Neutrophil (primary cell): ENCODE data around the gene PPP2R2D.

Experiments
- H3K27ac ChIP-seq: fragments of 200-600 bp; sonication (generic); 2 replicates; pipeline ENCODE4 v1.5.1; 2016; ENCODE audit warnings: mild to moderate bottlenecking, moderate library complexity
- H3K27me3 ChIP-seq: fragments of 200-600 bp; sonication (generic); 2 replicates; pipeline ENCODE4 v1.6.0; 2016; ENCODE audit warnings: mild to moderate bottlenecking
- H3K36me3 ChIP-seq: fragments of 200-600 bp; sonication (generic); 2 replicates; pipeline ENCODE4 v1.5.1; 2017
- H3K4me1 ChIP-seq, 2 experiments: fragments of 200-600 bp in 1 of 2; sonication (generic) in 1 of 2; 1 replicate in 1 of 2; 2 replicates in 1 of 2; pipeline versions ENCODE4 v1.5.1 to v1.6.1; 2013 to 2016; ENCODE audit warnings: low read depth in 1 of 2, low read length in 1 of 2, mild to moderate bottlenecking in 1 of 2, moderate library complexity in 1 of 2; ENCODE audit not compliant: control insufficient read depth in 1 of 2, insufficient read depth in 1 of 2
- H3K4me3 ChIP-seq, 2 experiments: fragments of 200-600 bp in 1 of 2; sonication (generic) in 1 of 2; 1 replicate in 1 of 2; 2 replicates in 1 of 2; pipeline ENCODE4 v1.5.1; 2013 to 2016; ENCODE audit warnings: low read depth in 1 of 2, low read length in 1 of 2, mild to moderate bottlenecking in 1 of 2, moderate library complexity in 1 of 2
- H3K9me3 ChIP-seq: fragments of 200-600 bp; sonication (generic); 2 replicates; pipeline ENCODE4 v1.5.1; 2016
- CTCF ChIP-seq: fragments of 200-600 bp; sonication (generic); IDR thresholded peaks from 2 replicates; pipeline ENCODE4 v1.5.1; 2016; ENCODE audit warnings: antibody characterized with exemption

PPP2R2D gene

GRCh38 chr10:131954356-131954965, 53.7 kb downstream of the PPP2R2D start:
- H3K9me3 ChIP-seq, result no peaks in the 10 kb centered on the region
- no peak overlapping the region for H3K27ac ChIP-seq
- no peak for TF ChIP-seq CTCF
- H3K27me3 ChIP-seq, result no peaks in the 10 kb centered on the region
- H3K36me3 ChIP-seq, result peaks cover 85% of the 10 kb centered on the region
- H3K4me3 ChIP-seq, result no peak overlapping the region
- no peaks in the 10 kb centered on the region for H3K4me1 ChIP-seq

- peaks cover 89% of the 10 kb centered on the region for H3K36me3 ChIP-seq
Observed at GRCh38 chr10:131955591-131956340, 55.0 kb downstream of the PPP2R2D start.

GRCh38 chr10:131959841-131960240, 59.0 kb downstream of the PPP2R2D start:
- no peaks in the 10 kb centered on the region for H3K27me3 ChIP-seq
- no peaks in the 10 kb centered on the region for H3K9me3 ChIP-seq
- no peak overlapping the region for H3K27ac ChIP-seq
- H3K36me3 ChIP-seq, result peaks cover 66% of the 10 kb centered on the region
- H3K4me1 ChIP-seq, result no peaks in the 10 kb centered on the region
- no peak overlapping the region for H3K4me3 ChIP-seq
- TF ChIP-seq CTCF, result no peak

More at GRCh38 chr10:131955591-131956340, 55.0 kb downstream of the PPP2R2D start:
- no peak for TF ChIP-seq CTCF
- H3K27me3 ChIP-seq, result no peaks in the 10 kb centered on the region
- H3K4me1 ChIP-seq, result no peaks in the 10 kb centered on the region
- H3K9me3 ChIP-seq, result no peaks in the 10 kb centered on the region
- no peak overlapping the region for H3K27ac ChIP-seq
- H3K4me3 ChIP-seq, result no peak overlapping the region

GRCh38 chr10:131960631-131961046, 59.8 kb downstream of the PPP2R2D start:
- Histone ChIP-seq H3K9me3 (no peaks in the 10 kb centered on the region), H3K27me3 (no peaks in the 10 kb centered on the region), H3K36me3 (peaks cover 58% of the 10 kb centered on the region), H3K4me1 (no peaks in the 10 kb centered on the region), H3K27ac (no peak overlapping the region), H3K4me3 (no peak overlapping the region)
- TF ChIP-seq CTCF, result no peak

- Histone ChIP-seq H3K9me3 (no peaks in the 10 kb centered on the region), H3K27me3 (no peaks in the 10 kb centered on the region), H3K36me3 (peaks cover 52% of the 10 kb centered on the region), H3K4me3 (no peak overlapping the region), H3K4me1 (no peaks in the 10 kb centered on the region), H3K27ac (no peak overlapping the region)
- no peak for TF ChIP-seq CTCF
Observed at GRCh38 chr10:131961047-131961776, 60.4 kb downstream of the PPP2R2D start.
